OCI-LY1 (cell line): ENCODE data around the gene SLC27A6.

ENCODE experiments used
- CTCF ChIP-seq: fragments of 200-600 bp; sonication (generic), shearing (Covaris generic); IDR thresholded peaks from 2 replicates; pipeline ENCODE4 v1.5.1; 2017; ENCODE audit warnings: mild to moderate bottlenecking, antibody characterized with exemption, low read length, moderate library complexity, mixed read lengths
- EZH2 ChIP-seq: fragments of 200-600 bp; sonication (generic), shearing (Covaris generic); IDR thresholded peaks from 2 replicates; pipeline ENCODE4 v1.8.0; 2017; ENCODE audit warnings: borderline replicate concordance, mixed run types, mild to moderate bottlenecking, antibody characterized with exemption, low read length, moderate library complexity, mixed read lengths

GRCh38 chr5:129046151-129046550, 80.9 kb downstream of the SLC27A6 start:
- TF ChIP-seq CTCF (no peak), EZH2 (no peak)
